ENCODE measurements around the gene MMP8.
"Not testable (repeated sequence)": the region's sequence is repeated elsewhere in the genome, so short reads cannot be mapped to it uniquely, and the experiment has no call there.

MMP8 gene, protein sequence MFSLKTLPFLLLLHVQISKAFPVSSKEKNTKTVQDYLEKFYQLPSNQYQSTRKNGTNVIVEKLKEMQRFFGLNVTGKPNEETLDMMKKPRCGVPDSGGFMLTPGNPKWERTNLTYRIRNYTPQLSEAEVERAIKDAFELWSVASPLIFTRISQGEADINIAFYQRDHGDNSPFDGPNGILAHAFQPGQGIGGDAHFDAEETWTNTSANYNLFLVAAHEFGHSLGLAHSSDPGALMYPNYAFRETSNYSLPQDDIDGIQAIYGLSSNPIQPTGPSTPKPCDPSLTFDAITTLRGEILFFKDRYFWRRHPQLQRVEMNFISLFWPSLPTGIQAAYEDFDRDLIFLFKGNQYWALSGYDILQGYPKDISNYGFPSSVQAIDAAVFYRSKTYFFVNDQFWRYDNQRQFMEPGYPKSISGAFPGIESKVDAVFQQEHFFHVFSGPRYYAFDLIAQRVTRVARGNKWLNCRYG

GRCh38 chr11:102724904-102725500 lies at the start of gene MMP8:
MMP8 (minus strand) TSS chr11:102724954; CDS start chr11:102724855, 99 bp downstream.
- no peaks in the 10 kb centered on the region for H3K27me3 Mint-ChIP-seq
- H3K27ac Mint-ChIP-seq = no peak within 1 kb of the TSS
- H3K4me1 Mint-ChIP-seq = no peaks in the 10 kb centered on the region
- no peaks in the 10 kb centered on the region for H3K36me3 Mint-ChIP-seq
- H3K4me3 Mint-ChIP-seq = no peak within 1 kb of the TSS
- ATAC-seq = no peak
- H3K9me3 Mint-ChIP-seq = no peaks in the 10 kb centered on the region

DNA sequence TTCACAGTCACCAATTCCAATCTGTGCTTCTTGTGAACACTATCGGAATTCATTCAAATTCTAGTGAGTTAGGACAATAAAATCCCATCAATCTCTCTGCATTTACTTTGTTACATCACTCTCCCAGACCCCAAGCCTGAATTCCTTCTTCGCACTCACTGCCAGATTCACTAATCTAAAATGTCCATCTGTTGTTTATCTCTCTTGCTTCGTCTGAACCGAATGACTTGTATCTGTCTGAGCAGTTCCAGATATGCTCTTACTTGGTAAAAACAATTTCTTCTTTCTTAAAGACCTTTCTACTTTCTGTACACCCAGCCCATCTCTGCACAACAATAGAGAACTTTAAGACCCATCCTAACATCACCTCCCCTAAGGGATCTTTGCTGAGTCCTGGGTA lies 48.6 kb upstream of the MMP8 start:
- H3K27me3 Mint-ChIP-seq = peaks cover 12% of the 10 kb centered on the region
- H3K4me1 Mint-ChIP-seq = no peaks in the 10 kb centered on the region
- no peak for ATAC-seq
- no peaks in the 10 kb centered on the region for H3K9me3 Mint-ChIP-seq
- no peak overlapping the region for H3K27ac Mint-ChIP-seq
- no peaks in the 10 kb centered on the region for H3K36me3 Mint-ChIP-seq
- no peak overlapping the region for H3K4me3 Mint-ChIP-seq

GRCh38 chr11:102771351-102771750 lies 46.6 kb upstream of the MMP8 start:
- Mint-ChIP-seq H3K9me3 (no peaks in the 10 kb centered on the region), H3K27me3 (peaks cover 15% of the 10 kb centered on the region), H3K4me1 (no peaks in the 10 kb centered on the region), H3K36me3 (no peaks in the 10 kb centered on the region), H3K4me3 (no peak overlapping the region), H3K27ac (no peak overlapping the region)
- ATAC-seq = no peak

DNA sequence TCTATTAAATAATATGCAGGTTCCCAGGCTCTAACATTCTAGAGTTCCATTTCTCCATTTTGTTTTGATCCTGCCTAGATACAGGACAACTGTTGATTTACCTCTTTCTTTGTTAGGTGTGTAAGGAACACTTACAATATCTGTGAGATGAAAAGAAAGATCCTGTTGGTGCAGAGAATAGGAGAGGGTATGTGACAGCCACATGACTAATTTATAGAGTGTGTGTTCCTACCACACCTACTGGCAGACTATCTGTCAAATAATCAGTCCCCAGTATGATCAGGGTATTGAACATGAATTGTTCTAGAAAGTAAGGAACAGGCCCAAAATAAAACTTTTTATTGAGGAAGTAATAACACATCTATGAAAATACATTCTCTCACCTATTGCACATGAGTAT lies 45.4 kb upstream of the MMP8 start:
- no peaks in the 10 kb centered on the region for H3K36me3 Mint-ChIP-seq
- peaks cover 15% of the 10 kb centered on the region for H3K27me3 Mint-ChIP-seq
- H3K4me3 Mint-ChIP-seq = no peak overlapping the region
- no peak for ATAC-seq
- H3K9me3 Mint-ChIP-seq = no peaks in the 10 kb centered on the region
- H3K4me1 Mint-ChIP-seq = no peaks in the 10 kb centered on the region
- H3K27ac Mint-ChIP-seq = no peak overlapping the region

- no peak overlapping the region for H3K4me3 Mint-ChIP-seq
- peaks cover 15% of the 10 kb centered on the region for H3K27me3 Mint-ChIP-seq
- H3K9me3 Mint-ChIP-seq = no peaks in the 10 kb centered on the region
- no peak for ATAC-seq
- H3K27ac Mint-ChIP-seq = no peak overlapping the region
- no peaks in the 10 kb centered on the region for H3K36me3 Mint-ChIP-seq
- no peaks in the 10 kb centered on the region for H3K4me1 Mint-ChIP-seq
Observed at GRCh38 chr11:102767800-102768199, 43.0 kb upstream of the MMP8 start.

DNA sequence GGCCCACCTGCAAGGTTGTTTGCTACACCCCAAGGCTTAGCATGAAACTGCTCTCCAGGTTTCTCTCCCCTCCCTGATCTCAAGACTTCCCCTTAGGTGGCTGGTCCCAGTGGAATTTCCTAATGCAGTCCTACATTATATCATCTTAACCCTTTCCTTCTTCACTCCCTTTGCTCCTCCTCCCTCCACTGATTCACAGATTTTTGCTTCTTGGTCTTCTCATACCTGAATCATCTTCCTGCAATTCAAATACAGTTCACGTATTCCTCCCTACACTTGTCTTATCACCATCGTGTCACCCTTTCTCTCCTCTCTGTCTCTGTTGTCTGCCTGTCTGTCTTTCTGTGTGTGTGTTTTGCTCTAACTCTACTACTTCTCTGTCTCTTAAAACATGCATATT lies 38.7 kb upstream of the MMP8 start:
- Mint-ChIP-seq H3K4me3 (no peak overlapping the region), H3K9me3 (no peaks in the 10 kb centered on the region), H3K27ac (no peak overlapping the region), H3K4me1 (no peaks in the 10 kb centered on the region), H3K27me3 (peaks cover 3% of the 10 kb centered on the region), H3K36me3 (no peaks in the 10 kb centered on the region)
- ATAC-seq = peak; percentile 20

- Mint-ChIP-seq H3K4me3 (no peak overlapping the region), H3K9me3 (no peaks in the 10 kb centered on the region), H3K36me3 (no peaks in the 10 kb centered on the region), H3K4me1 (peaks cover 6% of the 10 kb centered on the region), H3K27me3 (no peaks in the 10 kb centered on the region), H3K27ac (no peak overlapping the region)
- ATAC-seq = no peak
Observed at GRCh38 chr11:102762361-102762767, 37.6 kb upstream of the MMP8 start.

- peaks cover 6% of the 10 kb centered on the region for H3K4me1 Mint-ChIP-seq
- no peaks in the 10 kb centered on the region for H3K9me3 Mint-ChIP-seq
- H3K27ac Mint-ChIP-seq = no peak overlapping the region
- no peaks in the 10 kb centered on the region for H3K36me3 Mint-ChIP-seq
- no peak for ATAC-seq
- no peaks in the 10 kb centered on the region for H3K27me3 Mint-ChIP-seq
- H3K4me3 Mint-ChIP-seq = no peak overlapping the region
Observed at GRCh38 chr11:102761646-102762238, 37.0 kb upstream of the MMP8 start.

GRCh38 chr11:102760344-102761035 lies 35.7 kb upstream of the MMP8 start:
- H3K9me3 Mint-ChIP-seq = no peaks in the 10 kb centered on the region
- H3K4me1 Mint-ChIP-seq = peaks cover 6% of the 10 kb centered on the region
- no peak overlapping the region for H3K27ac Mint-ChIP-seq
- H3K36me3 Mint-ChIP-seq = no peaks in the 10 kb centered on the region
- no peak for ATAC-seq
- peaks cover 10% of the 10 kb centered on the region for H3K27me3 Mint-ChIP-seq
- no peak overlapping the region for H3K4me3 Mint-ChIP-seq

- no peaks in the 10 kb centered on the region for H3K9me3 Mint-ChIP-seq
Observed at GRCh38 chr11:102757823-102758549, 33.2 kb upstream of the MMP8 start.

DNA sequence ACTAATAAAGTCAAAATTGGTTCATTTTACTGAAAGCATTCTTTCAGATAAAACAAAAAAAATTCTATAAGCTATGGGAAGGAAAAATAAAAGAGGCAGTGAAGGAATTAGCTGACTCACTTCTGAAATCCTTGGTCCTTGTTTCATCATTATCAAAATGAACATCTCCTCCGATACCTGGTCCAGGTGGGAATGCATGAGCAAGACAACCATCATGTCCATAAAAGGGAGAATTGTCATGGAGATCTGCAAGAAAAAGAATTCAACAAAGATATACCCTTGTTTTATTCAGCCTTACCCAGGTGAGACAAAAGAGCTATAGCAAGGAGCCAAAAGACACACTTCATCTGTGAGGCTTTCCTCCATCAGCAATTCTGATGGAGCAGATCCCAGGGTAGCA lies 28.5 kb upstream of the MMP8 start:
- no peak overlapping the region for H3K27ac Mint-ChIP-seq
- H3K27me3 Mint-ChIP-seq = peaks cover 32% of the 10 kb centered on the region
- H3K4me1 Mint-ChIP-seq = peaks cover 6% of the 10 kb centered on the region
- no peak for ATAC-seq
- no peaks in the 10 kb centered on the region for H3K36me3 Mint-ChIP-seq
- no peak overlapping the region for H3K4me3 Mint-ChIP-seq
- H3K9me3 Mint-ChIP-seq = peaks cover 2% of the 10 kb centered on the region

More at GRCh38 chr11:102757823-102758549, 33.2 kb upstream of the MMP8 start:
- Mint-ChIP-seq H3K4me1 (peaks cover 6% of the 10 kb centered on the region), H3K27ac (no peak overlapping the region), H3K27me3 (peaks cover 32% of the 10 kb centered on the region), H3K4me3 (no peak overlapping the region), H3K36me3 (no peaks in the 10 kb centered on the region)
- no peak for ATAC-seq

- Mint-ChIP-seq H3K4me3 (no peak overlapping the region), H3K27ac (no peak overlapping the region), H3K9me3 (peaks cover 9% of the 10 kb centered on the region), H3K4me1 (no peaks in the 10 kb centered on the region), H3K27me3 (peaks cover 44% of the 10 kb centered on the region), H3K36me3 (no peaks in the 10 kb centered on the region)
- no peak for ATAC-seq
Observed at GRCh38 chr11:102751673-102752072, 26.9 kb upstream of the MMP8 start.

DNA sequence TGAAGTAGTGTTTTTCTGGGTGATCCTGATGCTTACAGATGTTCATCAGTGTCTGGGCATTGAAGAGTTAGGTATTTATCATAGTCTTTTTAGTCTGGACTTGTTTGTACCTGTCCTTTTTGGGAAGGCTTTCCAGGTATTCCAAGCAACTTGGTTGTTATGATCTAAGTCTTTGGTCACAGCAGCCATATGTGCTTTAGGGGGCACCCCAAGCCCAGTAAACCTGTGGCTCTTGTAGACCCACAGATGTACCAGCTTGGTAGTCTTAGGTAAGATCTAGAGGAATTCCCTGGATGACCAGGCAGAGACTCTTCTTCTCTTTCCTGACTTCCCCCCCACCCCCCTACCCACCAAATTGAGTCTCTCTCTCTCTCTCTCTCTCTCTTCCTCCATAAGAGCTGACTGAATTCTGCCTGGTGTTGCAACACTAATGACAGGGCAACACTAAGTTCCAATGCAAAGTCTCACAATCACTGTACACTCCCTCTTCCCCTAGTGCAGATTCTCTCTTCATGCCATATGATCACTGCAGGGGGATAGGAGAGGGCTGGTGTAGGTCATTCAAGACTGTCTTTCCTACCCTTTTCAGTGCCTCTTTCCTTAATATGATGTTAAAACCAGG lies 24.5 kb upstream of the MMP8 start:
- H3K36me3 Mint-ChIP-seq = no peaks in the 10 kb centered on the region
- H3K27ac Mint-ChIP-seq = no peak overlapping the region
- peaks cover 22% of the 10 kb centered on the region for H3K27me3 Mint-ChIP-seq
- H3K4me3 Mint-ChIP-seq = no peak overlapping the region
- no peak for ATAC-seq
- no peaks in the 10 kb centered on the region for H3K4me1 Mint-ChIP-seq
- H3K9me3 Mint-ChIP-seq = peaks cover 11% of the 10 kb centered on the region

- ATAC-seq, H3K4me3 Mint-ChIP-seq, H3K36me3 Mint-ChIP-seq, H3K27ac Mint-ChIP-seq, H3K4me1 Mint-ChIP-seq: not testable (repeated sequence)
- Mint-ChIP-seq H3K27me3 (peaks cover 13% of the 10 kb centered on the region), H3K9me3 (peaks cover 13% of the 10 kb centered on the region)
Observed at GRCh38 chr11:102746746-102747578, 22.2 kb upstream of the MMP8 start.
